Tibial nerve (tissue), 3 donors: ENCODE measurements around the gene FGD6.

Source experiments
- POLR2A ChIP-seq, 2 donors: fragments of 450-650 bp; IDR thresholded peaks; one replicate each; pipeline ENCODE4 v1.6.1; 2017; ENCODE audit warnings: antibody characterized with exemption in 2 of 2, mild to moderate bottlenecking in 2 of 2, moderate library complexity in 2 of 2
- TF ChIP-seq, protein P1 (sequence below), 5 experiments: fragments of 200-600 bp in 3 of 5; fragments of 450-650 bp in 2 of 5; sonication (generic) in 3 of 5; IDR thresholded peaks; one replicate each; pipeline ENCODE4 v1.5.1; 2016 to 2019; ENCODE audit warnings: antibody characterized with exemption in 5 of 5, mild to moderate bottlenecking in 3 of 5, moderate library complexity in 2 of 5

DNA sequence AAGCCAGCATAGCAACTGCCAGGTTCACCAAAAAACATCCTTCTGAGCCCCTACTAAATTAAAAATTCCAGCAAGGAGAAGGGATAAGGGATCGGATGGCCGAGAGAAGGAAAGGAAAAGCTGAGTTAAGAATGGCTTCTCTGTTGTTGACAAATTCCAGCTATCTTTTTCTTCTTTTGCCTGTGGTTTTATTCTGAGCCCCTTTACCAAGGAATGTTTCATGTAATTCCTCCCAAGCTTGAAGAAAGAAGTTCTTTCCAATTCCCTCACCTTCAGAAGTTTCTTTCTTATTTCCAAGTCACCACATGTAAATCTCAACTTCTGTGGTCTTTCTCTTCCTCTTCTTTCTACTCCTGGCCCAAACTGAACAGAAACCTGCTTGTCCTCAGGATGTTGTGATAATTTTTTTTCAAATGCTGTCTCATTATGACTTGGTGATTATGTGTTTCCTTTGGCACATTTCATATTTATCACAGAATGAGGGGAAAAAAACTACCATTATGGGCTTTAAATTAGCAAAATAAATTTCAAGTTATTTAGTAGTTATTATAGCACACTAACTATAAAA lies 40.0 kb downstream of the FGD6 start:
- TF ChIP-seq, protein P1, sequence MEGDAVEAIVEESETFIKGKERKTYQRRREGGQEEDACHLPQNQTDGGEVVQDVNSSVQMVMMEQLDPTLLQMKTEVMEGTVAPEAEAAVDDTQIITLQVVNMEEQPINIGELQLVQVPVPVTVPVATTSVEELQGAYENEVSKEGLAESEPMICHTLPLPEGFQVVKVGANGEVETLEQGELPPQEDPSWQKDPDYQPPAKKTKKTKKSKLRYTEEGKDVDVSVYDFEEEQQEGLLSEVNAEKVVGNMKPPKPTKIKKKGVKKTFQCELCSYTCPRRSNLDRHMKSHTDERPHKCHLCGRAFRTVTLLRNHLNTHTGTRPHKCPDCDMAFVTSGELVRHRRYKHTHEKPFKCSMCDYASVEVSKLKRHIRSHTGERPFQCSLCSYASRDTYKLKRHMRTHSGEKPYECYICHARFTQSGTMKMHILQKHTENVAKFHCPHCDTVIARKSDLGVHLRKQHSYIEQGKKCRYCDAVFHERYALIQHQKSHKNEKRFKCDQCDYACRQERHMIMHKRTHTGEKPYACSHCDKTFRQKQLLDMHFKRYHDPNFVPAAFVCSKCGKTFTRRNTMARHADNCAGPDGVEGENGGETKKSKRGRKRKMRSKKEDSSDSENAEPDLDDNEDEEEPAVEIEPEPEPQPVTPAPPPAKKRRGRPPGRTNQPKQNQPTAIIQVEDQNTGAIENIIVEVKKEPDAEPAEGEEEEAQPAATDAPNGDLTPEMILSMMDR (IDR thresholded peaks at IDR 0.05) = no peak
- TF ChIP-seq POLR2A (IDR thresholded peaks at IDR 0.05) = no peak
